ENCODE data around the gene CDK11A. TPM values are rescaled to one million over a fixed set of nuclear protein-coding genes. Genes with fewer than 3 reads are reported as not detected.

Gene CDK11A
- polyA plus RNA-seq, 1 of the 3 experiments (the other 2 are of a cell fraction): 24.0 TPM

GRCh38 chr1:1759456-1760344 lies 35.5 kb upstream of the CDK11A start:
- H3F3A ChIP-seq (replicated peaks; ENCODE audit: insufficient read depth): no peaks in the 10 kb centered on the region

More at GRCh38 chr1:1759456-1760344, 35.5 kb upstream of the CDK11A start:
- Histone ChIP-seq H3K9ac (no peak overlapping the region), H3K79me2 (ENCODE audit: insufficient read depth) (peaks cover 19% of the 10 kb centered on the region; the same call in 1 of the 2 replicates), H3K4me1 (ENCODE audit: control insufficient read depth in 1 of 2, insufficient read depth in 2 of 2, low read depth in 1 of 2, low read length in 1 of 2) (peaks cover 0 to 4% of the 10 kb centered on the region in 2 experiments; a peak in 1 of 4 replicates), H3K9me3 (no peaks in the 10 kb centered on the region), H3K27ac (ENCODE audit: low read depth in 2 of 2, low read length in 1 of 2) (no peak overlapping the region; a peak in 1 of 4 replicates), H2AFZ (ENCODE audit: low read depth) (no peak overlapping the region), H3K27me3 (ENCODE audit: insufficient read depth) (no peaks in the 10 kb centered on the region), H3K4me3 (ENCODE audit: low read depth in 2 of 2, low read length in 1 of 2) (no peak overlapping the region), H3K36me3 (replicated peaks in 1 of 2; ENCODE audit: control insufficient read depth in 1 of 2, insufficient read depth in 2 of 2, low read length in 1 of 2) (peaks cover 0 to 47% of the 10 kb centered on the region in 2 experiments), H3K4me2 (no peak overlapping the region), H4K20me1 (ENCODE audit: insufficient read depth) (no peaks in the 10 kb centered on the region), H3K9me2 (no peaks in the 10 kb centered on the region)
- ChIA-PET POLR2A (no interaction called here), CTCF (interaction anchor here (0.9 to 1.6 kb wide), 3 partner anchors 17 to 149 kb away, joined by 3 to 6 read pairs (median 3); no protein-coding TSS in a partner anchor)
- no peak for DNase-seq
- WGBS (ENCODE audit: low lambda C conversion rate): 96% methylated on average over 24 of the region's 37 CpGs
- no peak for TF ChIP-seq PBX3 (IDR thresholded peaks at IDR 0.05)
- no peak for TF ChIP-seq IRF3 (IDR thresholded peaks at IDR 0.05; ENCODE audit: low read depth, low read length)
- no peak for TF ChIP-seq NFIC (IDR thresholded peaks at IDR 0.05; ENCODE audit: borderline replicate concordance)
- no peak for TF ChIP-seq FOXJ3 (CRISPR knock-in tag; IDR thresholded peaks at IDR 0.05)
- TF ChIP-seq EP300 (IDR thresholded peaks at IDR 0.05; ENCODE audit: borderline replicate concordance in 1 of 2, low read depth in 1 of 2, low read length in 1 of 2): no peak
- TF ChIP-seq CTCF (IDR thresholded peaks at IDR 0.05): no peak

Measured in SK-N-SH (cell line).